ENCODE results near the gene RTP4. TPM values are rescaled to one million over a fixed set of nuclear protein-coding genes. Genes with fewer than 3 reads are reported as not detected.

Gene RTP4
- total RNA-seq, 1 experiment from 2014 or later = not detected

- no peak overlapping the region for H3K27ac Mint-ChIP-seq
- peaks cover 3% of the 10 kb centered on the region; the same call in 1 of the 2 replicates for H3K27me3 Mint-ChIP-seq (ENCODE audit: low read depth)
- H3K9me3 Mint-ChIP-seq = peaks cover 5% of the 10 kb centered on the region
- ChIA-PET CTCF (interaction anchor here (1.1 to 1.2 kb wide), 2 partner anchors 15 to 115 kb away, joined by 5 to 7 read pairs; no protein-coding TSS in a partner anchor), POLR2A (no interaction called here)
- H3K4me1 Mint-ChIP-seq = peaks cover 20% of the 10 kb centered on the region
- H3K36me3 Mint-ChIP-seq = no peaks in the 10 kb centered on the region
- H3K4me3 Mint-ChIP-seq = no peak overlapping the region
- TF ChIP-seq USF1 (CRISPR knock-in tag; IDR thresholded peaks at IDR 0.05) = no peak
- TF ChIP-seq CTCF (IDR thresholded peaks at IDR 0.05) = no peak
- TF ChIP-seq EMX1 (CRISPR knock-in tag; IDR thresholded peaks at IDR 0.05) = no peak
- no peak for TF ChIP-seq ZNF219 (CRISPR knock-in tag; IDR thresholded peaks at IDR 0.05; ENCODE audit: borderline replicate concordance)
- TF ChIP-seq ERG (CRISPR knock-in tag; IDR thresholded peaks at IDR 0.05) = no peak
- no peak for TF ChIP-seq ETV6 (CRISPR knock-in tag; IDR thresholded peaks at IDR 0.05)
- TF ChIP-seq PRRX2 (CRISPR knock-in tag; IDR thresholded peaks at IDR 0.05) = no peak
- no peak for TF ChIP-seq ELF4 (CRISPR knock-in tag; IDR thresholded peaks at IDR 0.05; ENCODE audit: low read depth)
- TF ChIP-seq IRF2 (CRISPR knock-in tag; IDR thresholded peaks at IDR 0.05; ENCODE audit: borderline replicate concordance, low read depth) = no peak
- no peak for TF ChIP-seq ZBTB43 (CRISPR knock-in tag; IDR thresholded peaks at IDR 0.05)
- no peak for TF ChIP-seq NR1H2 (CRISPR knock-in tag; IDR thresholded peaks at IDR 0.05)
- no peak for TF ChIP-seq GTF2I (CRISPR knock-in tag; conservative IDR thresholded peaks at IDR 0.05)
- DNase-seq (ENCODE audit: low spot score) (no peak), ATAC-seq (no peak)
Observed at GRCh38 chr3:187334904-187335303, 33.3 kb upstream of the RTP4 start.

GRCh38 chr3:187336322-187336721 is 31.9 kb upstream of the RTP4 start:
- POLR2A ChIA-PET = no interaction called here
- H3K4me1 Mint-ChIP-seq = peaks cover 20% of the 10 kb centered on the region
- CTCF ChIA-PET = no interaction called here
- peaks cover 5% of the 10 kb centered on the region for H3K9me3 Mint-ChIP-seq
- H3K36me3 Mint-ChIP-seq = no peaks in the 10 kb centered on the region
- no peak overlapping the region for H3K27ac Mint-ChIP-seq
- ATAC-seq (no peak), DNase-seq (ENCODE audit: low spot score) (no peak)
- no peak overlapping the region for H3K4me3 Mint-ChIP-seq
- TF ChIP-seq TEAD4 (CRISPR knock-in tag; IDR thresholded peaks at IDR 0.05) (no peak), KAT7 (CRISPR knock-in tag; IDR thresholded peaks at IDR 0.05; ENCODE audit: borderline replicate concordance) (no peak), CTCF (IDR thresholded peaks at IDR 0.05) (no peak), ERG (CRISPR knock-in tag; IDR thresholded peaks at IDR 0.05) (no peak), MYBL2 (CRISPR knock-in tag; IDR thresholded peaks at IDR 0.05) (no peak), ETV6 (CRISPR knock-in tag; IDR thresholded peaks at IDR 0.05) (no peak)
- TF ChIP-seq, protein P1, sequence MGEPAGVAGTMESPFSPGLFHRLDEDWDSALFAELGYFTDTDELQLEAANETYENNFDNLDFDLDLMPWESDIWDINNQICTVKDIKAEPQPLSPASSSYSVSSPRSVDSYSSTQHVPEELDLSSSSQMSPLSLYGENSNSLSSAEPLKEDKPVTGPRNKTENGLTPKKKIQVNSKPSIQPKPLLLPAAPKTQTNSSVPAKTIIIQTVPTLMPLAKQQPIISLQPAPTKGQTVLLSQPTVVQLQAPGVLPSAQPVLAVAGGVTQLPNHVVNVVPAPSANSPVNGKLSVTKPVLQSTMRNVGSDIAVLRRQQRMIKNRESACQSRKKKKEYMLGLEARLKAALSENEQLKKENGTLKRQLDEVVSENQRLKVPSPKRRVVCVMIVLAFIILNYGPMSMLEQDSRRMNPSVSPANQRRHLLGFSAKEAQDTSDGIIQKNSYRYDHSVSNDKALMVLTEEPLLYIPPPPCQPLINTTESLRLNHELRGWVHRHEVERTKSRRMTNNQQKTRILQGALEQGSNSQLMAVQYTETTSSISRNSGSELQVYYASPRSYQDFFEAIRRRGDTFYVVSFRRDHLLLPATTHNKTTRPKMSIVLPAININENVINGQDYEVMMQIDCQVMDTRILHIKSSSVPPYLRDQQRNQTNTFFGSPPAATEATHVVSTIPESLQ (CRISPR knock-in tag; IDR thresholded peaks at IDR 0.05) = no peak
- H3K27me3 Mint-ChIP-seq (ENCODE audit: low read depth) = peaks cover 3% of the 10 kb centered on the region; the same call in 1 of the 2 replicates

Measured in WTC11 (cell line).